ENCODE results near the gene NBAS. TPM values are rescaled to one million over a fixed set of nuclear protein-coding genes. Genes with fewer than 3 reads are reported as not detected.

The NBAS gene
- total and polyA plus RNA-seq, 2 of the 13 experiments (the other 11 are each of a cell fraction or from before 2014, with no cell fraction given): 33.6 to 58.7 TPM

DNA sequence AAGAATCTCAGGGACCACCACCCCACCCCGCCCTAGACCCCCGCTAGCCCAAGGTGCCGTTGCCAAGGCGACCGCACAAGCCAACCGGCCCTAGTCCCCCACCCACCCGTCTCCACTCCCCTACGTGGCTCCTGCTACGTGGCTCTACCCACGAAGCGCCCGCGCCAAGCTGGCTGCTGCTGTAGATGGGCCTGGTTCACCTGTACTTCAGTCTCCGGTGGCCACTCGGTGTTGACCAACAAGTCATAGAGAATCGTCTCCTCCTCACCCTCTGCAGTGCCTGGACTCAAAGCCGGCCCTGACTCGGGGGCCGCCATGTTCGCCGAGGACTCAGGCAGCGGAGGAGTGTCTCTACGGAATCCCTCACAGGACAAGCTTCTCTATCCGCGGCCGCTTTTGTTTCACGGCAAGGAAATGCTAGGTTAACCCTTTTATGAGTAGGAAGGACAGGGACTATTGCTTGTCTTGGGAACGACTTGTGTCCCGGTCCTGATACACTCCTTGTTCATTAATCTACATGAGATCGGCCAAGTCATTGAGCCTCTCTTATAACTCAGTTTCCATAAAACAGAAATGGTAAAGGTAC lies at the start of gene NBAS (continued):
- TF ChIP-seq, protein P1, sequence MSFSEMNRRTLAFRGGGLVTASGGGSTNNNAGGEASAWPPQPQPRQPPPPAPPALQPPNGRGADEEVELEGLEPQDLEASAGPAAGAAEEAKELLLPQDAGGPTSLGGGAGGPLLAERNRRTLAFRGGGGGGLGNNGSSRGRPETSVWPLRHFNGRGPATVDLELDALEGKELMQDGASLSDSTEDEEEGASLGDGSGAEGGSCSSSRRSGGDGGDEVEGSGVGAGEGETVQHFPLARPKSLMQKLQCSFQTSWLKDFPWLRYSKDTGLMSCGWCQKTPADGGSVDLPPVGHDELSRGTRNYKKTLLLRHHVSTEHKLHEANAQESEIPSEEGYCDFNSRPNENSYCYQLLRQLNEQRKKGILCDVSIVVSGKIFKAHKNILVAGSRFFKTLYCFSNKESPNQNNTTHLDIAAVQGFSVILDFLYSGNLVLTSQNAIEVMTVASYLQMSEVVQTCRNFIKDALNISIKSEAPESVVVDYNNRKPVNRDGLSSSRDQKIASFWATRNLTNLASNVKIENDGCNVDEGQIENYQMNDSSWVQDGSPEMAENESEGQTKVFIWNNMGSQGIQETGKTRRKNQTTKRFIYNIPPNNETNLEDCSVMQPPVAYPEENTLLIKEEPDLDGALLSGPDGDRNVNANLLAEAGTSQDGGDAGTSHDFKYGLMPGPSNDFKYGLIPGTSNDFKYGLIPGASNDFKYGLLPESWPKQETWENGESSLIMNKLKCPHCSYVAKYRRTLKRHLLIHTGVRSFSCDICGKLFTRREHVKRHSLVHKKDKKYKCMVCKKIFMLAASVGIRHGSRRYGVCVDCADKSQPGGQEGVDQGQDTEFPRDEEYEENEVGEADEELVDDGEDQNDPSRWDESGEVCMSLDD (CRISPR knock-in tag; IDR thresholded peaks at IDR 0.05; ENCODE audit: borderline replicate concordance): no peak
- no peak; the same call in 1 of the 2 replicates for TF ChIP-seq HOXA9 (CRISPR knock-in tag; IDR thresholded peaks at IDR 0.05; ENCODE audit: borderline replicate concordance)
- TF ChIP-seq, protein P2, sequence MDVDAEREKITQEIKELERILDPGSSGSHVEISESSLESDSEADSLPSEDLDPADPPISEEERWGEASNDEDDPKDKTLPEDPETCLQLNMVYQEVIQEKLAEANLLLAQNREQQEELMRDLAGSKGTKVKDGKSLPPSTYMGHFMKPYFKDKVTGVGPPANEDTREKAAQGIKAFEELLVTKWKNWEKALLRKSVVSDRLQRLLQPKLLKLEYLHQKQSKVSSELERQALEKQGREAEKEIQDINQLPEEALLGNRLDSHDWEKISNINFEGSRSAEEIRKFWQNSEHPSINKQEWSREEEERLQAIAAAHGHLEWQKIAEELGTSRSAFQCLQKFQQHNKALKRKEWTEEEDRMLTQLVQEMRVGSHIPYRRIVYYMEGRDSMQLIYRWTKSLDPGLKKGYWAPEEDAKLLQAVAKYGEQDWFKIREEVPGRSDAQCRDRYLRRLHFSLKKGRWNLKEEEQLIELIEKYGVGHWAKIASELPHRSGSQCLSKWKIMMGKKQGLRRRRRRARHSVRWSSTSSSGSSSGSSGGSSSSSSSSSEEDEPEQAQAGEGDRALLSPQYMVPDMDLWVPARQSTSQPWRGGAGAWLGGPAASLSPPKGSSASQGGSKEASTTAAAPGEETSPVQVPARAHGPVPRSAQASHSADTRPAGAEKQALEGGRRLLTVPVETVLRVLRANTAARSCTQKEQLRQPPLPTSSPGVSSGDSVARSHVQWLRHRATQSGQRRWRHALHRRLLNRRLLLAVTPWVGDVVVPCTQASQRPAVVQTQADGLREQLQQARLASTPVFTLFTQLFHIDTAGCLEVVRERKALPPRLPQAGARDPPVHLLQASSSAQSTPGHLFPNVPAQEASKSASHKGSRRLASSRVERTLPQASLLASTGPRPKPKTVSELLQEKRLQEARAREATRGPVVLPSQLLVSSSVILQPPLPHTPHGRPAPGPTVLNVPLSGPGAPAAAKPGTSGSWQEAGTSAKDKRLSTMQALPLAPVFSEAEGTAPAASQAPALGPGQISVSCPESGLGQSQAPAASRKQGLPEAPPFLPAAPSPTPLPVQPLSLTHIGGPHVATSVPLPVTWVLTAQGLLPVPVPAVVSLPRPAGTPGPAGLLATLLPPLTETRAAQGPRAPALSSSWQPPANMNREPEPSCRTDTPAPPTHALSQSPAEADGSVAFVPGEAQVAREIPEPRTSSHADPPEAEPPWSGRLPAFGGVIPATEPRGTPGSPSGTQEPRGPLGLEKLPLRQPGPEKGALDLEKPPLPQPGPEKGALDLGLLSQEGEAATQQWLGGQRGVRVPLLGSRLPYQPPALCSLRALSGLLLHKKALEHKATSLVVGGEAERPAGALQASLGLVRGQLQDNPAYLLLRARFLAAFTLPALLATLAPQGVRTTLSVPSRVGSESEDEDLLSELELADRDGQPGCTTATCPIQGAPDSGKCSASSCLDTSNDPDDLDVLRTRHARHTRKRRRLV (CRISPR knock-in tag; IDR thresholded peaks at IDR 0.05): no peak
- TF ChIP-seq POLR2AphosphoS2 (IDR thresholded peaks at IDR 0.05; ENCODE audit: low read depth, low read length): no peak
- no peak for TF ChIP-seq TCF12 (IDR thresholded peaks at IDR 0.05)
- no peak for TF ChIP-seq TCF12 (CRISPR knock-in tag; IDR thresholded peaks at IDR 0.05)
- TF ChIP-seq, protein P3, sequence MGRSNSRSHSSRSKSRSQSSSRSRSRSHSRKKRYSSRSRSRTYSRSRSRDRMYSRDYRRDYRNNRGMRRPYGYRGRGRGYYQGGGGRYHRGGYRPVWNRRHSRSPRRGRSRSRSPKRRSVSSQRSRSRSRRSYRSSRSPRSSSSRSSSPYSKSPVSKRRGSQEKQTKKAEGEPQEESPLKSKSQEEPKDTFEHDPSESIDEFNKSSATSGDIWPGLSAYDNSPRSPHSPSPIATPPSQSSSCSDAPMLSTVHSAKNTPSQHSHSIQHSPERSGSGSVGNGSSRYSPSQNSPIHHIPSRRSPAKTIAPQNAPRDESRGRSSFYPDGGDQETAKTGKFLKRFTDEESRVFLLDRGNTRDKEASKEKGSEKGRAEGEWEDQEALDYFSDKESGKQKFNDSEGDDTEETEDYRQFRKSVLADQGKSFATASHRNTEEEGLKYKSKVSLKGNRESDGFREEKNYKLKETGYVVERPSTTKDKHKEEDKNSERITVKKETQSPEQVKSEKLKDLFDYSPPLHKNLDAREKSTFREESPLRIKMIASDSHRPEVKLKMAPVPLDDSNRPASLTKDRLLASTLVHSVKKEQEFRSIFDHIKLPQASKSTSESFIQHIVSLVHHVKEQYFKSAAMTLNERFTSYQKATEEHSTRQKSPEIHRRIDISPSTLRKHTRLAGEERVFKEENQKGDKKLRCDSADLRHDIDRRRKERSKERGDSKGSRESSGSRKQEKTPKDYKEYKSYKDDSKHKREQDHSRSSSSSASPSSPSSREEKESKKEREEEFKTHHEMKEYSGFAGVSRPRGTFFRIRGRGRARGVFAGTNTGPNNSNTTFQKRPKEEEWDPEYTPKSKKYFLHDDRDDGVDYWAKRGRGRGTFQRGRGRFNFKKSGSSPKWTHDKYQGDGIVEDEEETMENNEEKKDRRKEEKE (IDR thresholded peaks at IDR 0.05): no peak
- TF ChIP-seq GTF2F1 (IDR thresholded peaks at IDR 0.05; ENCODE audit: low read length): no peak
- no peak for TF ChIP-seq KDM1A (CRISPR knock-in tag; IDR thresholded peaks at IDR 0.05)
- TF ChIP-seq MYC (CRISPR knock-in tag; IDR thresholded peaks at IDR 0.05; ENCODE audit: borderline replicate concordance): peak; percentile 26; the same call in 1 of the 2 replicates
- TF ChIP-seq PRMT3 (CRISPR knock-in tag; IDR thresholded peaks at IDR 0.05; ENCODE audit: borderline replicate concordance, low read depth): 0 out of 2 replicates have a peak, but pooled peaks have one; percentile 56
- peak; percentile 29 for TF ChIP-seq PRPF4 (IDR thresholded peaks at IDR 0.05; ENCODE audit: low read depth, low read length, poor library complexity, severe bottlenecking)
- no peak for TF ChIP-seq REXO4 (CRISPR knock-in tag; IDR thresholded peaks at IDR 0.05; ENCODE audit: borderline replicate concordance)
- TF ChIP-seq SRY (CRISPR knock-in tag; IDR thresholded peaks at IDR 0.05): no peak
- TF ChIP-seq RFX1 (IDR thresholded peaks at IDR 0.05): no peak
- no peak for TF ChIP-seq TOE1 (CRISPR knock-in tag; IDR thresholded peaks at IDR 0.05)
- TF ChIP-seq FOXP1 (IDR thresholded peaks at IDR 0.05): no peak
- peak; percentile 33; the same call in 1 of the 2 replicates for TF ChIP-seq FOXP1 (CRISPR knock-in tag; IDR thresholded peaks at IDR 0.05)
- no peak; the same call in 1 of the 2 replicates for TF ChIP-seq NKX3-1 (CRISPR knock-in tag; IDR thresholded peaks at IDR 0.05)
- peak; percentile 73 for TF ChIP-seq REPIN1 (CRISPR knock-in tag; IDR thresholded peaks at IDR 0.05; ENCODE audit: borderline replicate concordance, low read depth)

Data from HepG2 (cell line).